ENCODE measurements around the gene MORN1.

Gene MORN1

DNA sequence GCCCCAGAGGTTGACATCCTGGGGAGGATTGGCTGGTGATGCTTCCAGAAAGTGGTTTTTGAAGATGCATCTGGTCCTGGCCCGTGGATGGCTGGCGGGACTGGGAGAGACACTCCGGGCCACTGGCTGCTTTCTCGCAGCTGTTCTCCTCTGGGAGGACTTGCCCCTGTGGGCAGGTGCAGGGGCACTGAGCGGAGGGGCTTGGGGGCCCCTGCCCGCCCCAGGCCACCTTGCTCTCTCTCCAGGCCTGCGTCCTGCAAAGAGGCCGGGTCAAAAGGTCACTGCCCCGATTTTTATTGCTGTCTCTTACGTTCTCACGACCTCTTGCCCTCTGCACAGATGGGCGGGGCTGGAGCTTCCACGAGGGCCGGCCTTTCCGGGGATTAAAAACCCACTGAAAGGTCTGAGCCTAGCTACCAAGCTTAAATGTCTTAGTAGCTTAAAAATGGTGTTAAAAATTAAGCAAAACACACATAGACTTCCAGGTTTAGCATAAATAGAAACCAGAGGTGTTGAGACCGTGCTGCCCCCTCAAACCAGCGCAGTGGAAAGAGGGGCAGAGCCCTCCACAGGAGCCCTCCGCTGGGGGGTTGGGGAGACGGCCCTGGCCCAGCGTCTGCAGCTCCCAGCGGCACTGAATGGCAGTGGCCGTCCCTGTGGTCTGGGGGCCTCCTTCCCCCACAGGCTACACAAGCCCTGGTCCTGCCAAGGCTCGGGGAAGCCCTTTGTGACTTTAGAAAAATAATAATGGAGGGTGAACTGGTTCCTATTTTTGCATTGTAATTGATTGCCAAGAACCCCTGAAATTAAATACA is 119.3 kb downstream of the MORN1 start:
- no peak for DNase-seq
